HG03060 (cell line): ENCODE results near the gene SNRPE.
A peak's percentile ranks its signal among the peaks of the same experiment; 100 is the strongest.
"Not testable (repeated sequence)": the region's sequence is repeated elsewhere in the genome, so short reads cannot be mapped to it uniquely, and the experiment has no call there.

ENCODE experiments used
- ATAC-seq: cut with Tn5 transposase; IDR thresholded peaks from one replicate; pipeline ENCODE4 v1.9.1; 2021; ENCODE audit warnings: low read depth, moderate number of reproducible peaks; ENCODE audit not compliant: unreplicated experiment

The SNRPE gene

GRCh38 chr1:203861379-203862184, at the start of gene SNRPE:
Gene SNRPE (plus strand): TSS chr1:203861599. CDS start chr1:203861660, 61 bp downstream.
- ATAC-seq: peak; percentile 97

- ATAC-seq: no peak
Measured at GRCh38 chr1:203813581-203814341, 47.6 kb upstream of the SNRPE start.

DNA sequence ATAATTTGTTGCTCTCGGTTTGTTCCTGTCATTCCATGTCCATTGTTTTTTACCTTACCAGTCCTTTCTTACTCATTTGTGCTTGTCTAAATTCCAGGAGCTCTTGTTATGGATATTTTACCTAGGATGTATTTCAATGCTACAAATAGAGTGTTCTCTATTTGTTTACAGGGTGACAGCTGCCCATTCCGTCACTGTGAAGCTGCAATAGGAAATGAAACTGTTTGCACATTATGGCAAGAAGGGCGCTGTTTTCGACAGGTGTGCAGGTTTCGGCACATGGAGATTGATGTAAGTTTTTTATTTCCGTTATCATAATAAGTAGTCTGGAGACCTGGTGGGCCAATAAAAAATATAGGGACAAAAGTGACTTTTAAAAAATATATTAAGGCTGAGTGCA, 43.0 kb upstream of the SNRPE start:
- no peak for ATAC-seq

- no peak for ATAC-seq
Measured at GRCh38 chr1:203823306-203823705, 38.1 kb upstream of the SNRPE start.

DNA sequence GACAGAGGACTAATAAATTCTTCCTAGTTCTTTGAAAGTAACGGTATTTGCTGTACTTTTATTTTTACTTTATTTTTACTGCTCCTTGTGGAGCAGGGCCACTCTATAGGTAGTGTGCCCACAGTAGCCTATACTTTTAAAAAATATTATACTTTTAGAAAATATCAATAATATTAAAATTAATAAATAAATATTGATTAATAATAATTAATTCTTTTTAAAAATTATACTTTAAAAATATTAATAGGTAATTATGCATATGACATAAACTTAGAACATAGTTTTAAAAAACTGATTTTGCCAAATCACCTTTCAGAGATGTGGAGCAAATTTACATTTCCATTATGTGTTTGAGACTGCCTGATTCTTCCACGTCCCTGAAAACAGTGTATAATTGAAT, 35.2 kb upstream of the SNRPE start:
- no peak for ATAC-seq

- ATAC-seq: no peak
Measured at GRCh38 chr1:203828002-203828401, 33.4 kb upstream of the SNRPE start.

DNA sequence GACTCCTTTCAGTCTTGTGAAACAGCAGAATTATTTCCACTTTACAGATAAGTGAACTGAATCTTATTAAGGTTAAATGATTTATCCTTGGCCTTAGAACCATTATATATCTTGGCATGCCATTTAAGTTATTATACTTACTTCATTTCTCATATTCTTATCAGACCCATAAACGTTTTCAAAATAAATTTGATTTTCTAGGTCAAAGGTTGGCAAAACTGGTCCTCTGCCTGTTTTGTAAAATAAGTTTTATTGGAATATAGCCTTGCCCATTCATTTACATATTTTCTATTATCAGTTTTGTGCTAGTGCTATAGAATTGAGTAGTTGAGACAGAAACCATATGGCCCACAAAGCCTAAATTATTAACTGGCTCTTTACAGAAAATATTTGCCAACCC, 32.9 kb upstream of the SNRPE start:
- ATAC-seq: no peak

DNA sequence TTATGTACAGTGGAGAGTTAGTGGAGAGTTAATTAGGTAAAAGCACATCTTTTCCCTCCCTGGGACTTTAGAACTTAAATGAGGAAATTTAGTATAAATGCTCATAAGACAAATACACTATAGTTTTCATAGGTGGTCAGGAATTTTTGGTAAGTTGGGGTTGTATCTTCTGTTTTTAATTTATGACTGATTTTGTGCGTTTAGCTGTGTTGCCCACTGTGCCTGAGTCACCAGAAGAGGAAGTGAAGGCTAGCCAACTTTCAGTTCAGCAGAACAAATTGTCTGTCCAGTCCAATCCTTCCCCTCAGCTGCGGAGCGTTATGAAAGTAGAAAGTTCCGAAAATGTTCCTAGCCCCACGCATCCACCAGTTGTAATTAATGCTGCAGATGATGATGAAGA, 32.2 kb upstream of the SNRPE start:
- ATAC-seq: not testable (repeated sequence)

DNA sequence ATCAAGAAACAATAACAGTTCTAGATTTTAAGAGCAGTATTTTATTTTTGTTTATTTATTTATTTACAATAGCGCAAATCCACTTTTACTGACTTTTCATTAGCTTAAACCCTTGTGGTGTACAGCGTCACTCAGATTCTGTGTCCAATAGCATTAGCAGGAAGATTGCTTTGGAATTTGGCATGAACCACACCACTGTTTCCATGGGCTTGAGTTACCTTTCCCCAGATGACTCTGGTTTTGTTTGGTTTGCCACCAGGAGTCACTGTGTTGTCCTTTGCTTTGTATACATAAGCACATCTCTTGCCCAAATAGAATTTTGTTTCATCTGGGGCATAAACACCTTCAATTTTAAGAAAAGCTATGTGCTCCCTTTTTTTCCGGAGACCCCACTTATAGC, 25.9 kb upstream of the SNRPE start:
- no peak for ATAC-seq

DNA sequence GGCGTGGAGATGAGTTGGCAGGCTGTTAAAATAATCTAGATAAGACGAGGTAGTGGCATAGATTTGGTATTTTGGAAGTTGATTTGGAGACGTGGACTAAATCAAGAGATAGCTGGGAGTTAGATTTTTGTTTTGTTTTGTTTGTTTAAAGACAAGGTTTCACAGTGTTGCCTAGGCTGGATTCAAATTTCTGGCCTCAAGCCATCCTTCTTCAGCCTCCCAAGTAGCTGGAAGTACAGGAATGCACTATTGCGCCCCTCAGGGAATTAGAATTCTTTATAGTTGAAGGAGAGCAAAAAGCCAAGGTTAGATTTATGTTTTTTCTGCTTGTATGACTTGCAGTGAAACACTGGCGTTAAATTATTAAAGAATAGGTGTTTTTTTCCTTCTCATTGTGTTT, 22.3 kb upstream of the SNRPE start:
- no peak for ATAC-seq

- no peak for ATAC-seq
Measured at GRCh38 chr1:203840208-203840808, 21.1 kb upstream of the SNRPE start.

- no peak for ATAC-seq
Measured at GRCh38 chr1:203842559-203842876, 18.9 kb upstream of the SNRPE start.

GRCh38 chr1:203843435-203843834, 18.0 kb upstream of the SNRPE start:
- no peak for ATAC-seq

DNA sequence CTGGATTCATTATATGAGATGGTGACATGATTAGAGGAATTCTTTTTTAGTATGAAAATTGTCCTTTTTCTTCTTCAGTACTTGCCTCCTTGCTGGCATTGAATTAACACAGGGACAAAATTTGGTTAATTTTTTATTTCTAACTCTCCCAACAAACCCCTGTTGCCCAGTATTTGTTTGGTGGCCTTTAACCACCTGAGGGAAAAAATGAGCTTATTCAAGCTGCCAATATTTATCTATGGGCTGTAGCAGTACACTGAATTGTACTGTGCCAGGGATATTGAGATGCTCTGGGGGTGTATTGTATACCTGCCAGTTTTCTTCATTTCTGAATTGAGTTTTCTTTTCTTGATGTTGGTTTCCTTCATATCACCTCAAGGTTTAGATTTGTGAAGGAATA, 8.3 kb upstream of the SNRPE start:
- not testable (repeated sequence) for ATAC-seq

DNA sequence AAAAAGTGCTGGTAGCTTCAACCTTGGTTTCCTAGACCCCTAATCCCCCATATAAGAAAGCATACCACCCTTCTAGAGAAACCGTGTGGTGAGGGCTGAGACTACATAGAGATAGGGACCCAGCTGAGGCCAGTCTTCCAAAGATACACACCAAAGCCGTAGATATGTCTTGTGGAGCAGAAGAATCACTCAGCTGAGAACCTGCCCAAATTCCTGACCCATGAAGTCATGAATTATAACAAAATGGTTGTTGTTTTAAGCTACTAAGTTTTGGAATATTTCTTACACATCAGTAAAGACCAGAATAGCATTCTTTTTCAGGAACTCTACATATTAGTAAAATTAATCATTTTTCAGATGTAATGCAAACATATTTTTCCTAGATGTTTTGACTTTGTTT, 3.3 kb upstream of the SNRPE start:
- no peak for ATAC-seq

DNA sequence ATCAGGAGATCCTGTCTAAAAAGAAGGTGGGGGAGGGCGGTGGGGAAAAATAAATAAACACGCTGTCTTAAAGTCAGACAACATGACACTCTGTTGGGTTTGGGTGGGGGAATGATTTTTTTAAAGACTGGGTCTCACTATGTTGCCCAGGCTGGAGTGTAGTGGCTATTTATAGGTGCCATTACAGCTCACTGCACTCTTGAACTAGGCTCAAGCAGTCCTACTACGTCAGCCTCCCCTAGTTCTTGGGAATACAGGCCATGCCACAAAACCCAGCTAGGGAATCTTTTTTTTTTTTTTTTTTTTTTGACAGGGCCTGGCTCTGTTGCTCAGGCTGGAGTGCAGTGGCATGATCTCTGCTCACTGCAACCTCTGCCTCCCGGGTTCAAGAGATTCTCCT, 2.4 kb upstream of the SNRPE start:
- ATAC-seq: no peak

- no peak for ATAC-seq
Measured at GRCh38 chr1:203860396-203861025, 888 bp upstream of the SNRPE start.

DNA sequence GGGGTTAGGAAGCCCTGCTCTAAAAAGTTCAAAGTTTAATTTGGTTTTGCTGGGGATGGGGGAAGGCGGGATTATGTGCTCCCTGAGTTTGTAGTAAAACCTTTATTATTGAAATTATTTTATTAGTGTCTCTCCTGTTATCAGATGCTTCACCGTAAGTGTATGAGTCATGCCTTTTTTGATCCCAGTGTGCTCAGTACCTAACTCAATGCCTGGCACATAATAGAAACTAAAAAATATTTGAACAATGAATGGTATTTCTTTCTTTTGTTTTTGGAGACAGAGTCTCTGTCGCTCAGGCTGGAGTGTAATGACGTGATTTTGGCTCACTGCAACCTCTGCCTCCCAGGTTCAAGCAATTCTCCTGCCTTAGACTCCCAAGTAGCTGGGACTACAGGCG, 6.4 kb downstream of the SNRPE start:
- ATAC-seq: no peak

DNA sequence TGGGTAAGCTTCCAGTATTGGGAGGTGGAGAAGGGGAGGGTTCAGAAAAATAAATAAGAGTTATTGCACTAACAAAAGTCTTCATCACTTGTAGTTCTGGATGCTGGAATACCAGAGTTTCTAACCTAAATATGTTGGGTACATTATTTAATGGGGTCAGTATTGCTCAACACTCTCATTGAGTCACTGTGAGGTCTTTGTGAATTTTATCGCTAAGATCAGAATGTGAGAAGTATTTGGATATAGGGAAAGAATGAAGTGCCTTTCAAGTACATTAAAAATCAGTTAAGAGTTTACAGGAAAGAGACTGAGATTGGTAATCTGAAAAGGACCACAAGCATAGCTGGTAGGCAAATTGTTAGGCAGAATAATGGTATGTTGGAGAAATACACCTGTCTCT, 8.8 kb downstream of the SNRPE start:
- no peak for ATAC-seq

- no peak for ATAC-seq
Measured at GRCh38 chr1:203871114-203871880, 9.9 kb downstream of the SNRPE start.
